Left renal pelvis (tissue), 4 donors: ENCODE measurements around the gene CAD. TPM values are rescaled to one million over a fixed set of nuclear protein-coding genes. Genes with fewer than 3 reads are reported as not detected.
"Not testable (repeated sequence)": the region's sequence is repeated elsewhere in the genome, so short reads cannot be mapped to it uniquely, and the experiment has no call there.

Experiments
- DNase-seq, 4 donors: peaks; one replicate each; pipeline ENCODE4 v3.0.0-alpha.2; 2013; ENCODE audit warnings: low read depth in 4 of 4, low spot score in 3 of 4
- polyA plus RNA-seq, 4 donors: library from polyadenylated mRNA; unstranded; fragments of 120-200 nt; gene quantifications; one replicate each; pipeline ENCODE4 v1.2.1, GENCODE V29; 2013; ENCODE audit not compliant: insufficient read length in 4 of 4

Gene CAD
- 10 to 100 TPM; 33.7 to 61.4 (median 43.1) TPM for polyA plus RNA-seq

GRCh38 chr2:27217173-27218121 lies at the start of gene CAD:
Gene CAD, plus strand, starts transcription at chr2:27217369. Its CDS starts 183 bp downstream, at chr2:27217552.
- peak; percentile 56 to 60 (median 58) for DNase-seq

GRCh38 chr2:27170581-27171337 lies 46.4 kb upstream of the CAD start:
- DNase-seq = no peak

- DNase-seq = no peak
Observed at GRCh38 chr2:27171351-27171848, 45.8 kb upstream of the CAD start.

GRCh38 chr2:27174638-27175037 lies 42.5 kb upstream of the CAD start:
- no peak for DNase-seq

- DNase-seq = no peak
Observed at GRCh38 chr2:27175330-27175729, 41.8 kb upstream of the CAD start.

GRCh38 chr2:27175781-27176180 lies 41.4 kb upstream of the CAD start:
- DNase-seq = not testable (repeated sequence)

- no peak for DNase-seq
Observed at GRCh38 chr2:27177441-27178351, 39.5 kb upstream of the CAD start.

- no peak for DNase-seq
Observed at GRCh38 chr2:27178469-27178868, 38.7 kb upstream of the CAD start.

GRCh38 chr2:27179344-27180000 lies 37.7 kb upstream of the CAD start:
- DNase-seq = no peak

GRCh38 chr2:27182346-27182745 lies 34.8 kb upstream of the CAD start:
- DNase-seq = no peak

GRCh38 chr2:27184115-27184514 lies 33.1 kb upstream of the CAD start:
- no peak for DNase-seq

- no peak for DNase-seq
Observed at GRCh38 chr2:27185331-27186026, 31.7 kb upstream of the CAD start.

GRCh38 chr2:27186613-27187345 lies 30.4 kb upstream of the CAD start:
- no peak for DNase-seq

- DNase-seq = no peak
Observed at GRCh38 chr2:27189989-27190388, 27.2 kb upstream of the CAD start.

GRCh38 chr2:27191070-27191829 lies 25.9 kb upstream of the CAD start:
- DNase-seq = peak in 2 of 4 donors; percentile 37 to 47

GRCh38 chr2:27194538-27195354 lies 22.4 kb upstream of the CAD start:
- no peak for DNase-seq

GRCh38 chr2:27195799-27196198 lies 21.4 kb upstream of the CAD start:
- DNase-seq = not testable (repeated sequence)
